CD14-positive monocyte (primary cell): Measurements from ENCODE around the gene IKZF4. TPM values are rescaled to one million over a fixed set of nuclear protein-coding genes. Genes with fewer than 3 reads are reported as not detected.

ENCODE experiments used
- DNase-seq, 3 donors: peaks; one replicate each; pipeline ENCODE4 v3.0.0-alpha.2; 2011 to 2022
- H2AFZ ChIP-seq: 2 replicates; pipeline ENCODE4 v1.6.0; 2012; ENCODE audit warnings: mild to moderate bottlenecking, low read depth, low read length, inconsistent platforms; ENCODE audit not compliant: insufficient read depth, poor library complexity, severe bottlenecking
- H3K27ac ChIP-seq, 2 donors: 1 replicate in 1 of 2; 2 replicates in 1 of 2; pipeline ENCODE4 v1.5.1; 2012 to 2013; ENCODE audit warnings: low read length in 2 of 2, control low read depth in 1 of 2, inconsistent platforms in 1 of 2, low read depth in 1 of 2, mild to moderate bottlenecking in 1 of 2
- H3K27me3 ChIP-seq, 2 donors: one replicate each; pipeline versions ENCODE4 v1.6.0 to v1.6.1; 2011 to 2013; ENCODE audit warnings: low read length in 2 of 2; ENCODE audit not compliant: control insufficient read depth in 2 of 2, insufficient read depth in 2 of 2
- H3K36me3 ChIP-seq, 2 donors: replicated peaks in 1 of 2; 1 replicate in 1 of 2; 2 replicates in 1 of 2; pipeline versions ENCODE4 v1.5.1 to v1.6.1; 2012 to 2013; ENCODE audit warnings: low read length in 2 of 2, control low read depth in 1 of 2, inconsistent platforms in 1 of 2, mild to moderate bottlenecking in 1 of 2; ENCODE audit not compliant: insufficient read depth in 2 of 2, control insufficient read depth in 1 of 2
- H3K4me1 ChIP-seq, 2 donors: 1 replicate in 1 of 2; 2 replicates in 1 of 2; pipeline versions ENCODE4 v1.5.1 to v1.6.1; 2012 to 2013; ENCODE audit warnings: low read length in 2 of 2, control low read depth in 1 of 2, inconsistent platforms in 1 of 2, mild to moderate bottlenecking in 1 of 2, moderate library complexity in 1 of 2; ENCODE audit not compliant: insufficient read depth in 2 of 2, control insufficient read depth in 1 of 2
- H3K4me2 ChIP-seq: replicated peaks from 2 replicates; pipeline ENCODE3; 2012; ENCODE audit warnings: low read length, moderate library complexity, mild to moderate bottlenecking; ENCODE audit not compliant: poor library complexity, severe bottlenecking; ENCODE audit errors: extremely low read depth
- H3K4me3 ChIP-seq, 3 experiments: fragments of 200-600 bp in 1 of 3; sonication (generic) in 1 of 3; replicated peaks in 1 of 3; 1 replicate in 2 of 3; 2 replicates in 1 of 3; pipeline ENCODE4 v1.5.1; 2011 to 2013; ENCODE audit warnings: low read length in 3 of 3, mild to moderate bottlenecking in 3 of 3, control low read depth in 2 of 3, low read depth in 2 of 3, inconsistent platforms in 1 of 3, moderate library complexity in 1 of 3
- H3K79me2 ChIP-seq: 2 replicates; pipeline ENCODE4 v1.6.0; 2012; ENCODE audit warnings: mild to moderate bottlenecking, control low read depth, inconsistent platforms, low read length, moderate library complexity; ENCODE audit not compliant: insufficient read depth
- H3K9ac ChIP-seq: 2 replicates; pipeline ENCODE4 v1.6.0; 2017; ENCODE audit warnings: low read length, mild to moderate bottlenecking; ENCODE audit not compliant: insufficient read depth, poor library complexity, severe bottlenecking
- H3K9me3 ChIP-seq, 2 donors: replicated peaks in 1 of 2; 1 replicate in 1 of 2; 2 replicates in 1 of 2; pipeline versions ENCODE4 v1.5.1 to v1.6.1; 2012 to 2013; ENCODE audit warnings: low read length in 2 of 2, control low read depth in 1 of 2; ENCODE audit not compliant: control insufficient read depth in 1 of 2, insufficient read depth in 1 of 2
- H4K20me1 ChIP-seq: 2 replicates; pipeline ENCODE4 v1.6.0; 2012; ENCODE audit warnings: mild to moderate bottlenecking, low read length, control low read depth, moderate library complexity; ENCODE audit not compliant: insufficient read depth
- H3K27ac Mint-ChIP-seq, 7 donors: one replicate each; pipeline ENCODE4 v1.8.0; 2020; ENCODE audit warnings: mild to moderate bottlenecking in 7 of 7, mixed read lengths in 7 of 7, moderate library complexity in 6 of 7, inconsistent platforms in 2 of 7
- H3K27me3 Mint-ChIP-seq, 3 donors: one replicate each; pipeline ENCODE4 v1.8.0; 2021 to 2022; ENCODE audit warnings: low read depth in 3 of 3, mild to moderate bottlenecking in 3 of 3, mixed read lengths in 3 of 3, moderate library complexity in 3 of 3, inconsistent platforms in 1 of 3
- H3K36me3 Mint-ChIP-seq, 2 donors: one replicate each; pipeline ENCODE4 v1.8.0; 2020; ENCODE audit warnings: mixed read lengths in 2 of 2, inconsistent platforms in 1 of 2, mild to moderate bottlenecking in 1 of 2
- H3K4me1 Mint-ChIP-seq: one replicate; pipeline ENCODE4 v1.8.0; 2020; ENCODE audit warnings: mild to moderate bottlenecking, mixed read lengths
- H3K4me3 Mint-ChIP-seq, 2 donors: one replicate each; pipeline ENCODE4 v1.8.0; 2020; ENCODE audit warnings: mild to moderate bottlenecking in 2 of 2, mixed read lengths in 2 of 2, moderate library complexity in 1 of 2
- H3K9me3 Mint-ChIP-seq, 7 donors: one replicate each; pipeline ENCODE4 v1.8.0; 2020 to 2022; ENCODE audit warnings: mixed read lengths in 7 of 7, mild to moderate bottlenecking in 6 of 7, moderate library complexity in 6 of 7, inconsistent platforms in 2 of 7
- WGBS: methylation state at CpG from one replicate; pipeline ENCODE4 v1.1.5; 2013; ENCODE audit warnings: missing lambda C conversion rate; ENCODE audit not compliant: insufficient coverage; 5-methylcytosine and 5-hydroxymethylcytosine counted together
- intact Hi-C, 2 donors: fragments of 100-400 bp; cut with micrococcal nuclease; formaldehyde crosslinking; loops; one replicate each; pipeline versions ENCODE4 v1.15.0 to v1.15.1; 2023
- polyA plus RNA-seq, 3 donors: library from polyadenylated mRNA; depleted of rRNA in 1 of 3; unstranded in 2 of 3; stranded (reverse) in 1 of 3; fragments of 300-500 nt in 2 of 3; fragments of >200 nt in 1 of 3; fragmentation: Illumina TruSeq in 2 of 3; gene quantifications; 1 replicate in 2 of 3; 2 replicates in 1 of 3; pipeline ENCODE4 v1.2.3, GENCODE V29; 2012 to 2021
- TF ChIP-seq, protein P1 (sequence below): fragments of 200-600 bp; IDR thresholded peaks from one replicate; pipeline ENCODE4 v1.8.0; 2022; ENCODE audit warnings: antibody characterized with exemption, mild to moderate bottlenecking

IKZF4 gene
- polyA plus RNA-seq, 3 donors = 0.09 to 4.9 (median 1.3) TPM

DNA sequence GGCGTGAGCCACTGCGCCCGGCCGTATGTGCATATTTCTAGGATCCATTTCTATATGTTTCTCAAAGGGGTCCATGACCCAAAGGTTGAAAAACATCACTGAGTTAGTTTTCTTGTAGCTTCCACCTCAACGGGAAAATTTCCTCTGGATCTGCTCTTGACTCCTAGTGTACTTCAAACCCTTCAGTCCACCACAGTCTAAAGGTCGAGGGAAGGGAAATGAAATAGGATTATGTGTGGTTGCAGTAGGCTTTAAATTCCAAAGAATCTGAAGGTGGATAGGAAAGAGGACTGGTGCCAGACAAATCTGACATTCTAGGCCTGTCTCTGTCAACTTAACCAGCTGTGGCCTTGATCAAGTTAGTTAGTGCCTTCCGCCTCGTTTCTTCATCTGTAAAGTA lies 25.5 kb upstream of the IKZF4 start:
- H3K27ac ChIP-seq = no peak overlapping the region
- TF ChIP-seq, protein P1, sequence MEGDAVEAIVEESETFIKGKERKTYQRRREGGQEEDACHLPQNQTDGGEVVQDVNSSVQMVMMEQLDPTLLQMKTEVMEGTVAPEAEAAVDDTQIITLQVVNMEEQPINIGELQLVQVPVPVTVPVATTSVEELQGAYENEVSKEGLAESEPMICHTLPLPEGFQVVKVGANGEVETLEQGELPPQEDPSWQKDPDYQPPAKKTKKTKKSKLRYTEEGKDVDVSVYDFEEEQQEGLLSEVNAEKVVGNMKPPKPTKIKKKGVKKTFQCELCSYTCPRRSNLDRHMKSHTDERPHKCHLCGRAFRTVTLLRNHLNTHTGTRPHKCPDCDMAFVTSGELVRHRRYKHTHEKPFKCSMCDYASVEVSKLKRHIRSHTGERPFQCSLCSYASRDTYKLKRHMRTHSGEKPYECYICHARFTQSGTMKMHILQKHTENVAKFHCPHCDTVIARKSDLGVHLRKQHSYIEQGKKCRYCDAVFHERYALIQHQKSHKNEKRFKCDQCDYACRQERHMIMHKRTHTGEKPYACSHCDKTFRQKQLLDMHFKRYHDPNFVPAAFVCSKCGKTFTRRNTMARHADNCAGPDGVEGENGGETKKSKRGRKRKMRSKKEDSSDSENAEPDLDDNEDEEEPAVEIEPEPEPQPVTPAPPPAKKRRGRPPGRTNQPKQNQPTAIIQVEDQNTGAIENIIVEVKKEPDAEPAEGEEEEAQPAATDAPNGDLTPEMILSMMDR = no peak
- intact Hi-C loops = loop anchor here (5.0 to 10.0 kb wide), 2 partner anchors 47 to 109 kb away; partner anchors contain the start of genes PA2G4 (in 1 of the 2) and RPS26 (in 1 of the 2)

DNA sequence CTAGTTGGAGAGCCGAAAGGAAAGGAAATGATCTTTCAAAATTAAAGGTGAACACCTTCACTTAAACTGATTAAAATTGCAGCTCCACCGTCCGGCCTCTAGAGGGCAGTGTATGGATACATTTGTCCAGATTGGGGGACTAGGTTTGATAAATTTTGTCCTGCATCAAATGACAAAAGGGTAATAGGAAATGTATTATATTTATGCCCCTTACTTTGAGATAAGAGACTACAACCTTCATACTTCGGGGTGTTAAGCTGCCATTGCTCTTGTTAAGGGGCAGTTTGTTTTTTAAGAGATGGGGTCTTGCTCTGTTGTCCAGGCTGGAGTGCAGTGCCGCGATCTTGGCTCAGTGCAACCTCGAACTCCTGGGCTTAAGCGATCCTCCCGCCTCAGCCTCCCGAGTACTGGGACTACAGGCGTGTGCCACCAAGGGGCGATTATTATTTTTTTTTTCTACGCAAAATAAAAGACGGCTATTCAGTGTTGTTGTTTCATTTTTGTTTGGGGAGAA lies 24.6 kb upstream of the IKZF4 start:
- H3K27ac ChIP-seq = peak overlapping the region; percentile 50 to 84
- no peaks in the 10 kb centered on the region for H4K20me1 ChIP-seq
- peaks cover 6% of the 10 kb centered on the region for H3K79me2 ChIP-seq
- WGBS = 80% methylated on average over 3 of the region's 14 CpGs
- no peaks in the 10 kb centered on the region for H3K27me3 Mint-ChIP-seq
- H3K4me2 ChIP-seq = peak overlapping the region; percentile 97
- DNase-seq = peak; percentile 43 to 63 (median 59)
- no peaks in the 10 kb centered on the region for H3K9me3 Mint-ChIP-seq
- peaks cover 43 to 55% of the 10 kb centered on the region in 2 donors for H3K36me3 Mint-ChIP-seq
- peak overlapping the region; percentile 51 to 98 (median 90) for H3K4me3 ChIP-seq
- H3K4me3 Mint-ChIP-seq = peak overlapping the region; percentile 88 to 98
- peaks cover 14 to 19% of the 10 kb centered on the region in 2 donors for H3K4me1 ChIP-seq
- H3K9ac ChIP-seq = peak overlapping the region; percentile 69
- peaks cover 25% of the 10 kb centered on the region for H3K4me1 Mint-ChIP-seq
- intact Hi-C loops = loop anchor here (2.0 to 10.0 kb wide), 4 partner anchors 33 to 109 kb away; partner anchors contain the start of genes RPS26 (in 2 of the 2) and PA2G4 (in 1 of the 2)
- no peaks in the 10 kb centered on the region for H3K9me3 ChIP-seq
- H2AFZ ChIP-seq = peak overlapping the region; percentile 98
- H3K27me3 ChIP-seq = no peaks in the 10 kb centered on the region
- H3K36me3 ChIP-seq = peaks cover 34 to 42% of the 10 kb centered on the region in 2 donors
- TF ChIP-seq, protein P1 = peak; percentile 80
- peak overlapping the region; percentile 86 to 97 (median 91) for H3K27ac Mint-ChIP-seq

More for the DNA sequence above, 25.5 kb upstream of the IKZF4 start:
- Histone ChIP-seq H3K4me2 (no peak overlapping the region), H3K9ac (no peak overlapping the region), H3K36me3 (peaks cover 43 to 51% of the 10 kb centered on the region in 2 donors), H3K9me3 (no peaks in the 10 kb centered on the region), H3K79me2 (peaks cover 6% of the 10 kb centered on the region), H2AFZ (no peak overlapping the region), H4K20me1 (no peaks in the 10 kb centered on the region), H3K4me1 (peaks cover 14 to 19% of the 10 kb centered on the region in 2 donors), H3K27me3 (no peaks in the 10 kb centered on the region), H3K4me3 (no peak overlapping the region)
- Mint-ChIP-seq H3K4me3 (no peak overlapping the region), H3K27me3 (no peaks in the 10 kb centered on the region), H3K36me3 (peaks cover 51 to 61% of the 10 kb centered on the region in 2 donors), H3K4me1 (peaks cover 25% of the 10 kb centered on the region), H3K9me3 (no peaks in the 10 kb centered on the region), H3K27ac (peak overlapping the region in 1 of 7 donors; percentile 35)
- DNase-seq = no peak
- WGBS = 93% methylated on average over 3 of the region's 8 CpGs
